CD4-positive, alpha-beta T cell (primary cell): Measurements from ENCODE around the gene UGT1A9. TPM values are rescaled to one million over a fixed set of nuclear protein-coding genes. Genes with fewer than 3 reads are reported as not detected.

Source experiments
- ATAC-seq: fragments of 200-7000 bp; cut with Tn5 transposase; one replicate; pipeline ENCODE4 v1.10.0; 2022; ENCODE audit warnings: mild to moderate bottlenecking; ENCODE audit not compliant: poor library complexity
- CTCF ChIA-PET: fragments of 350-600 bp; sonication (Branson Sonifier 250); formaldehyde crosslinking; loops from one replicate; lab custom pipeline; 2021; ENCODE audit warnings: antibody characterized with exemption, inconsistent platforms; lab: Charles Lee
- POLR2A ChIA-PET: fragments of 350-600 bp; sonication (Branson Sonifier 250); formaldehyde crosslinking; loops from one replicate; lab custom pipeline; 2021; ENCODE audit warnings: antibody characterized with exemption, inconsistent platforms; lab: Charles Lee
- DNase-seq, 14 experiments: peaks; one replicate each; pipeline ENCODE4 v3.0.0-alpha.2; 2013 to 2020; ENCODE audit warnings: mixed read lengths in 2 of 14
- H3K27ac ChIP-seq, 2 donors: one replicate each; pipeline versions ENCODE4 v1.5.1 to v1.7.0; 2013; ENCODE audit warnings: low read length in 2 of 2, low read depth in 1 of 2, mild to moderate bottlenecking in 1 of 2
- H3K27me3 ChIP-seq, 2 experiments: 1 replicate in 1 of 2; 2 replicates in 1 of 2; pipeline versions ENCODE4 v1.6.1 to v1.7.0; 2013; ENCODE audit warnings: low read length in 2 of 2, control low read depth in 1 of 2, mild to moderate bottlenecking in 1 of 2, moderate library complexity in 1 of 2; ENCODE audit not compliant: insufficient read depth in 2 of 2, control insufficient read depth in 1 of 2
- H3K36me3 ChIP-seq: one replicate; pipeline ENCODE4 v1.6.1; 2013; ENCODE audit warnings: low read length, control low read depth; ENCODE audit not compliant: insufficient read depth
- H3K4me1 ChIP-seq: one replicate; pipeline ENCODE4 v1.6.1; 2013; ENCODE audit warnings: low read length, control low read depth; ENCODE audit not compliant: insufficient read depth
- H3K4me3 ChIP-seq: one replicate; pipeline ENCODE4 v1.5.1; 2013; ENCODE audit warnings: mild to moderate bottlenecking, low read length, moderate library complexity
- H3K9me3 ChIP-seq, 2 experiments: 1 replicate in 1 of 2; 2 replicates in 1 of 2; pipeline versions ENCODE4 v1.6.1 to v1.7.0; 2013; ENCODE audit warnings: low read length in 2 of 2, mild to moderate bottlenecking in 2 of 2, control low read depth in 1 of 2, moderate library complexity in 1 of 2; ENCODE audit not compliant: control insufficient read depth in 1 of 2, insufficient read depth in 1 of 2
- H3K27ac Mint-ChIP-seq: one replicate; pipeline ENCODE4 v1.8.0; 2020; ENCODE audit warnings: mixed read lengths
- H3K27me3 Mint-ChIP-seq: one replicate; pipeline ENCODE4 v1.8.0; 2021; ENCODE audit warnings: mixed read lengths
- H3K36me3 Mint-ChIP-seq: one replicate; pipeline ENCODE4 v1.8.0; 2021; ENCODE audit warnings: low read depth, mixed read lengths
- H3K4me1 Mint-ChIP-seq: one replicate; pipeline ENCODE4 v1.8.0; 2021; ENCODE audit warnings: low read depth, mixed read lengths
- H3K4me3 Mint-ChIP-seq: one replicate; pipeline ENCODE4 v1.8.0; 2020; ENCODE audit warnings: mild to moderate bottlenecking, mixed read lengths
- H3K9me3 Mint-ChIP-seq: one replicate; pipeline ENCODE4 v1.8.0; 2020; ENCODE audit warnings: mixed read lengths
- intact Hi-C, 2 experiments: fragments of 100-400 bp; cut with DNase I in 1 of 2; cut with micrococcal nuclease in 1 of 2; formaldehyde crosslinking; loops; one replicate each; pipeline versions ENCODE4 v1.15.1 to v1.9.0; 2023 to 2025; cut with DNase I, micrococcal nuclease
- total RNA-seq, 174 experiments: library from RNA in 2 of 174; stranded (reverse) in 2 of 174; gene quantifications; one replicate each; pipeline ENCODE4 v1.2.3 and lab custom pipeline; 2021 to 2026
- TF ChIP-seq, protein P1 (sequence below): fragments of 200-600 bp; IDR thresholded peaks from one replicate; pipeline ENCODE4 v1.8.0; 2022; ENCODE audit warnings: antibody characterized with exemption, mild to moderate bottlenecking

The UGT1A9 gene
- total RNA-seq, 2 experiments from 2014 or later = not detected

DNA sequence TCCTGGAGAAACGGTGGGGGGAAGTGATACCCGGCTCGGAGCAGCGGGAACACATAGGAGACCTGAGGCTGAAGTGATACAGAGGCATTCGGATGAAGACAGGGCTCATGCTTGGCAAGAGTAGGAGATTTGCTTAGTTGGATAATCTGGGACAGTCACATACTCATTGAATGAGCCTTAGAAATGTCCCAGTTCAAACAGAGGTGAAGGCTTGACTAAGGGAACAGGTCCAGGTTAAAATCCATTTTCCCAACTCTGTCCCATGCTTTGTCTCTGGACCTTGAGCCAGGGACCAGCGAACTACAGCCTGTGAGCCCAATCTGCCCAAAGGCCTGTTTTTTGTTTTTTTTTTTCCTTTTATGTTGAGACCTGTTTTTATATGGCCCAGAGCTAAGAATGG, 22.3 kb downstream of the UGT1A9 start:
- DNase-seq (no peak), ATAC-seq (no peak)
- ChIA-PET CTCF (no interaction called here), POLR2A (no interaction called here)
- H3K27me3 Mint-ChIP-seq = peaks cover 1% of the 10 kb centered on the region
- no peak overlapping the region for H3K4me3 Mint-ChIP-seq
- no peaks in the 10 kb centered on the region for H3K9me3 Mint-ChIP-seq
- TF ChIP-seq, protein P1, sequence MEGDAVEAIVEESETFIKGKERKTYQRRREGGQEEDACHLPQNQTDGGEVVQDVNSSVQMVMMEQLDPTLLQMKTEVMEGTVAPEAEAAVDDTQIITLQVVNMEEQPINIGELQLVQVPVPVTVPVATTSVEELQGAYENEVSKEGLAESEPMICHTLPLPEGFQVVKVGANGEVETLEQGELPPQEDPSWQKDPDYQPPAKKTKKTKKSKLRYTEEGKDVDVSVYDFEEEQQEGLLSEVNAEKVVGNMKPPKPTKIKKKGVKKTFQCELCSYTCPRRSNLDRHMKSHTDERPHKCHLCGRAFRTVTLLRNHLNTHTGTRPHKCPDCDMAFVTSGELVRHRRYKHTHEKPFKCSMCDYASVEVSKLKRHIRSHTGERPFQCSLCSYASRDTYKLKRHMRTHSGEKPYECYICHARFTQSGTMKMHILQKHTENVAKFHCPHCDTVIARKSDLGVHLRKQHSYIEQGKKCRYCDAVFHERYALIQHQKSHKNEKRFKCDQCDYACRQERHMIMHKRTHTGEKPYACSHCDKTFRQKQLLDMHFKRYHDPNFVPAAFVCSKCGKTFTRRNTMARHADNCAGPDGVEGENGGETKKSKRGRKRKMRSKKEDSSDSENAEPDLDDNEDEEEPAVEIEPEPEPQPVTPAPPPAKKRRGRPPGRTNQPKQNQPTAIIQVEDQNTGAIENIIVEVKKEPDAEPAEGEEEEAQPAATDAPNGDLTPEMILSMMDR = no peak
- H3K27me3 ChIP-seq = peaks cover 3 to 5% of the 10 kb centered on the region in 2 experiments
- no peaks in the 10 kb centered on the region for H3K36me3 ChIP-seq
- H3K27ac Mint-ChIP-seq = no peak overlapping the region
- no peaks in the 10 kb centered on the region for H3K4me1 ChIP-seq
- H3K4me1 Mint-ChIP-seq = no peaks in the 10 kb centered on the region
- no peak overlapping the region for H3K4me3 ChIP-seq
- intact Hi-C loops = no loop called here
- H3K36me3 Mint-ChIP-seq = no peaks in the 10 kb centered on the region
- no peak overlapping the region for H3K27ac ChIP-seq
- peaks cover 0 to 4% of the 10 kb centered on the region in 2 experiments for H3K9me3 ChIP-seq

DNA sequence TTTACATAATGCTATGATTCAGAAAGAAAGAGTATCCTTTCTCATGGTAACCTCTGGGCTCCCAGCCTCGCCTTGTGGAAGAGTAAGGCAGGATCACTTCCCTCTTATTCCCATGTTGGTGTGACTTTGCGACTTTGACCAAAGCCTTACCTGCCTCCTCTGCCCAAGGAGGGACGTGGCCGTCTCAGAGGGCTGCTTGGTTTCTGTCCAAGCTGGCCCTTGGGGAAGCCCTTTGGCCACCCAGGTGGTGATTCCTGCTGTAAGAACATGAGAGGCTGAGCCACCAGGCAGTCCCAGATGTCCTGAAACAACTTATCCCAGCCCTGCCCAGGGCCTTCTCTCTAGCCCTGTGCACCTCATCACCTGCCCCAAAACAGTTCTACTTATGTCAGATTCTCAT, 27.0 kb downstream of the UGT1A9 start:
- no peak overlapping the region for H3K4me3 ChIP-seq

DNA sequence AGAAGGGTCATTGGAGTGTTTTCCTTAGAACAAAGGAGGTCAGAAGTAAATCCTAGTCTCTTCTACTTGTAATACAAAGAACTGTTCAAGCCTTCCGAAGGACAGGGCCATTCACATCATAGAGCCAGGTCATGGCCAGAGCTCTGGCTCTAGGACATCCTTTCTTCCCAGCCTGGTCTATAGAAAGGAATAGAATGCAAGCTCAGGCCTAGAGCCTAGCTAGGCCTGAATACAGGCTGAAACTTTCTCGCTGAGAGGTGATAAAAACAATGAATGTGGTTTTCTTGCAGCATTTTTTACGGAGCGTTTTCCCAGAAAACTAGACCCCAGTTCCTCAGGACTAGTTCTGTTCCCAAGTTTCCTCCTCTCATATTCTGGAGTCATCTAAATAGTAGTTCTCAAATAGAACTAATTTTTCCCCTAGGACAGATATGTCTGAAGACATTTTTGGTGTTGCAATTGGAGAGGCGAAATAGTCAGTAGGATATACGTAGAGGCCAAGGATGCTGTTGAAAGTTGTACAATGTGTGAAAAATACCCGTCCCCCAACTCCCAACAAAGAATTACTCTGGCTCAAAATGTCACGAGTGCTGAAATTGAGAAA, 27.8 kb downstream of the UGT1A9 start:
- no peak overlapping the region for H3K4me3 ChIP-seq
- H3K4me1 ChIP-seq = no peaks in the 10 kb centered on the region
- ATAC-seq (no peak), DNase-seq (no peak)
- Mint-ChIP-seq H3K27ac (no peak overlapping the region), H3K4me1 (no peaks in the 10 kb centered on the region), H3K9me3 (peaks cover 3% of the 10 kb centered on the region), H3K36me3 (no peaks in the 10 kb centered on the region), H3K27me3 (peaks cover 8% of the 10 kb centered on the region), H3K4me3 (no peak overlapping the region)
- intact Hi-C loops = no loop called here
- POLR2A ChIA-PET = no interaction called here
- H3K9me3 ChIP-seq = peaks cover 3 to 4% of the 10 kb centered on the region in 2 experiments
- H3K27me3 ChIP-seq = peaks cover 0 to 4% of the 10 kb centered on the region in 2 experiments
- CTCF ChIA-PET = no interaction called here
- TF ChIP-seq, protein P1 = no peak
- no peak overlapping the region for H3K27ac ChIP-seq
- H3K36me3 ChIP-seq = no peaks in the 10 kb centered on the region

More for the DNA sequence above, 27.0 kb downstream of the UGT1A9 start:
- Histone ChIP-seq H3K9me3 (peaks cover 0 to 1% of the 10 kb centered on the region in 2 experiments), H3K4me1 (no peaks in the 10 kb centered on the region), H3K36me3 (no peaks in the 10 kb centered on the region), H3K27me3 (peaks cover 0 to 4% of the 10 kb centered on the region in 2 experiments), H3K27ac (no peak overlapping the region)
- ChIA-PET CTCF (no interaction called here), POLR2A (no interaction called here)
- H3K9me3 Mint-ChIP-seq = no peaks in the 10 kb centered on the region
- peaks cover 5% of the 10 kb centered on the region for H3K27me3 Mint-ChIP-seq
- H3K4me3 Mint-ChIP-seq = no peak overlapping the region
- TF ChIP-seq, protein P1 = no peak
- ATAC-seq (no peak), DNase-seq (no peak)
- intact Hi-C loops = no loop called here
- no peaks in the 10 kb centered on the region for H3K4me1 Mint-ChIP-seq
- H3K27ac Mint-ChIP-seq = no peak overlapping the region
- H3K36me3 Mint-ChIP-seq = no peaks in the 10 kb centered on the region
